IPS-15b (cell line): ENCODE data around the gene PFDN1.

Source experiments
- H3K27me3 ChIP-seq: one replicate; pipeline ENCODE4 v1.6.1; 2013; ENCODE audit warnings: low read length; ENCODE audit not compliant: control insufficient read depth, insufficient read depth
- H3K36me3 ChIP-seq: one replicate; pipeline ENCODE4 v1.6.1; 2013; ENCODE audit warnings: low read length; ENCODE audit not compliant: control insufficient read depth, insufficient read depth
- H3K4me1 ChIP-seq: one replicate; pipeline ENCODE4 v1.6.1; 2013; ENCODE audit warnings: mild to moderate bottlenecking, low read length; ENCODE audit not compliant: control insufficient read depth, insufficient read depth
- H3K4me3 ChIP-seq: one replicate; pipeline ENCODE4 v1.5.1; 2013; ENCODE audit warnings: low read depth, low read length
- H3K9ac ChIP-seq: one replicate; pipeline ENCODE4 v1.6.1; 2013; ENCODE audit warnings: low read depth, mild to moderate bottlenecking, low read length
- H3K9me3 ChIP-seq: one replicate; pipeline ENCODE4 v1.6.1; 2013; ENCODE audit warnings: mild to moderate bottlenecking, low read length; ENCODE audit not compliant: control insufficient read depth, insufficient read depth

Gene PFDN1

GRCh38 chr5:140293091-140293848 lies 9.6 kb downstream of the PFDN1 start:
- H3K36me3 ChIP-seq, result no peaks in the 10 kb centered on the region
- no peaks in the 10 kb centered on the region for H3K9me3 ChIP-seq
- no peak overlapping the region for H3K4me3 ChIP-seq
- H3K27me3 ChIP-seq, result no peaks in the 10 kb centered on the region
- H3K9ac ChIP-seq, result no peak overlapping the region
- H3K4me1 ChIP-seq, result peaks cover 5% of the 10 kb centered on the region

GRCh38 chr5:140292212-140293036 lies 10.5 kb downstream of the PFDN1 start:
- Histone ChIP-seq H3K4me3 (no peak overlapping the region), H3K9ac (no peak overlapping the region), H3K9me3 (no peaks in the 10 kb centered on the region), H3K36me3 (no peaks in the 10 kb centered on the region), H3K4me1 (peaks cover 5% of the 10 kb centered on the region), H3K27me3 (no peaks in the 10 kb centered on the region)

- H3K4me3 ChIP-seq, result no peak overlapping the region
- no peaks in the 10 kb centered on the region for H3K9me3 ChIP-seq
- H3K9ac ChIP-seq, result no peak overlapping the region
- no peaks in the 10 kb centered on the region for H3K36me3 ChIP-seq
- H3K27me3 ChIP-seq, result no peaks in the 10 kb centered on the region
- no peaks in the 10 kb centered on the region for H3K4me1 ChIP-seq
These were observed 14.9 kb downstream of the PFDN1 start for GRCh38 chr5:140287801-140288521.

GRCh38 chr5:140286424-140286823 lies 16.5 kb downstream of the PFDN1 start:
- Histone ChIP-seq H3K4me3 (no peak overlapping the region), H3K4me1 (no peaks in the 10 kb centered on the region), H3K9ac (no peak overlapping the region), H3K27me3 (no peaks in the 10 kb centered on the region), H3K9me3 (no peaks in the 10 kb centered on the region), H3K36me3 (no peaks in the 10 kb centered on the region)

GRCh38 chr5:140284013-140284412 lies 18.9 kb downstream of the PFDN1 start:
- Histone ChIP-seq H3K4me3 (no peak overlapping the region), H3K36me3 (no peaks in the 10 kb centered on the region), H3K9ac (no peak overlapping the region), H3K9me3 (no peaks in the 10 kb centered on the region), H3K27me3 (no peaks in the 10 kb centered on the region), H3K4me1 (no peaks in the 10 kb centered on the region)

GRCh38 chr5:140282266-140282665 lies 20.6 kb downstream of the PFDN1 start:
- Histone ChIP-seq H3K9ac (no peak overlapping the region), H3K4me1 (no peaks in the 10 kb centered on the region), H3K27me3 (no peaks in the 10 kb centered on the region), H3K36me3 (no peaks in the 10 kb centered on the region), H3K9me3 (no peaks in the 10 kb centered on the region), H3K4me3 (no peak overlapping the region)

GRCh38 chr5:140275837-140276236 lies 27.1 kb downstream of the PFDN1 start:
- Histone ChIP-seq H3K9me3 (no peaks in the 10 kb centered on the region), H3K27me3 (no peaks in the 10 kb centered on the region), H3K9ac (no peak overlapping the region), H3K4me3 (no peak overlapping the region), H3K4me1 (no peaks in the 10 kb centered on the region), H3K36me3 (no peaks in the 10 kb centered on the region)

- Histone ChIP-seq H3K36me3 (no peaks in the 10 kb centered on the region), H3K9me3 (no peaks in the 10 kb centered on the region), H3K9ac (no peak overlapping the region), H3K4me1 (no peaks in the 10 kb centered on the region), H3K4me3 (no peak overlapping the region), H3K27me3 (no peaks in the 10 kb centered on the region)
These were observed 29.5 kb downstream of the PFDN1 start for GRCh38 chr5:140273401-140273877.

GRCh38 chr5:140270008-140270407 lies 32.9 kb downstream of the PFDN1 start:
- Histone ChIP-seq H3K9ac (no peak overlapping the region), H3K27me3 (no peaks in the 10 kb centered on the region), H3K4me1 (no peaks in the 10 kb centered on the region), H3K4me3 (no peak overlapping the region), H3K36me3 (no peaks in the 10 kb centered on the region), H3K9me3 (no peaks in the 10 kb centered on the region)

- Histone ChIP-seq H3K36me3 (no peaks in the 10 kb centered on the region), H3K9me3 (no peaks in the 10 kb centered on the region), H3K4me1 (no peaks in the 10 kb centered on the region), H3K4me3 (no peak overlapping the region), H3K27me3 (no peaks in the 10 kb centered on the region), H3K9ac (no peak overlapping the region)
These were observed 35.3 kb downstream of the PFDN1 start for GRCh38 chr5:140267559-140268018.

- Histone ChIP-seq H3K4me3 (no peak overlapping the region), H3K4me1 (no peaks in the 10 kb centered on the region), H3K9ac (no peak overlapping the region), H3K27me3 (no peaks in the 10 kb centered on the region), H3K9me3 (no peaks in the 10 kb centered on the region), H3K36me3 (no peaks in the 10 kb centered on the region)
These were observed 35.7 kb downstream of the PFDN1 start for GRCh38 chr5:140267201-140267540.
